ENCODE measurements around the gene PIK3C2A. TPM values are rescaled to one million over a fixed set of nuclear protein-coding genes. Genes with fewer than 3 reads are reported as not detected.

The PIK3C2A gene
- total and polyA plus RNA-seq, 7 donors, result 6.0 to 72.6 (median 52.9) TPM

- intact Hi-C loops (cut with DNase I), result no loop called here
- no peaks in the 10 kb centered on the region for H3K9me3 ChIP-seq
- no peak for TF ChIP-seq POLR2A (IDR thresholded peaks at IDR 0.05)
- no peak for TF ChIP-seq EP300 (IDR thresholded peaks at IDR 0.05)
- no peak for TF ChIP-seq POLR2AphosphoS5 (IDR thresholded peaks at IDR 0.05)
- TF ChIP-seq, protein P1, sequence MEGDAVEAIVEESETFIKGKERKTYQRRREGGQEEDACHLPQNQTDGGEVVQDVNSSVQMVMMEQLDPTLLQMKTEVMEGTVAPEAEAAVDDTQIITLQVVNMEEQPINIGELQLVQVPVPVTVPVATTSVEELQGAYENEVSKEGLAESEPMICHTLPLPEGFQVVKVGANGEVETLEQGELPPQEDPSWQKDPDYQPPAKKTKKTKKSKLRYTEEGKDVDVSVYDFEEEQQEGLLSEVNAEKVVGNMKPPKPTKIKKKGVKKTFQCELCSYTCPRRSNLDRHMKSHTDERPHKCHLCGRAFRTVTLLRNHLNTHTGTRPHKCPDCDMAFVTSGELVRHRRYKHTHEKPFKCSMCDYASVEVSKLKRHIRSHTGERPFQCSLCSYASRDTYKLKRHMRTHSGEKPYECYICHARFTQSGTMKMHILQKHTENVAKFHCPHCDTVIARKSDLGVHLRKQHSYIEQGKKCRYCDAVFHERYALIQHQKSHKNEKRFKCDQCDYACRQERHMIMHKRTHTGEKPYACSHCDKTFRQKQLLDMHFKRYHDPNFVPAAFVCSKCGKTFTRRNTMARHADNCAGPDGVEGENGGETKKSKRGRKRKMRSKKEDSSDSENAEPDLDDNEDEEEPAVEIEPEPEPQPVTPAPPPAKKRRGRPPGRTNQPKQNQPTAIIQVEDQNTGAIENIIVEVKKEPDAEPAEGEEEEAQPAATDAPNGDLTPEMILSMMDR (IDR thresholded peaks at IDR 0.05), result no peak
- no peaks in the 10 kb centered on the region for H3K27me3 ChIP-seq
- H3K27ac ChIP-seq, result no peak overlapping the region
- no peak for DNase-seq
- 88% methylated on average over 2 of the region's 2 CpGs for WGBS, 2 donors
- H3K4me3 ChIP-seq, result no peak overlapping the region
- H3K36me3 ChIP-seq, result no peaks in the 10 kb centered on the region
- no peaks in the 10 kb centered on the region for H3K4me1 ChIP-seq
Observed at GRCh38 chr11:17224727-17225126, 16.9 kb upstream of the PIK3C2A start.

- Histone ChIP-seq H3K4me1 (no peaks in the 10 kb centered on the region), H3K27me3 (no peaks in the 10 kb centered on the region), H3K36me3 (no peaks in the 10 kb centered on the region), H3K4me3 (no peak overlapping the region), H3K9me3 (no peaks in the 10 kb centered on the region), H3K27ac (no peak overlapping the region)
- DNase-seq, result no peak
- TF ChIP-seq, protein P1 (IDR thresholded peaks at IDR 0.05), result no peak
- intact Hi-C loops (cut with DNase I), result no loop called here
- WGBS, 2 donors, result 95 to 96% methylated on average over 1 of the region's 1 CpG
Observed at GRCh38 chr11:17221968-17222367, 14.2 kb upstream of the PIK3C2A start.

- intact Hi-C loops (cut with DNase I), result no loop called here
- Histone ChIP-seq H3K4me3 (no peak overlapping the region), H3K9me3 (no peaks in the 10 kb centered on the region), H3K4me1 (no peaks in the 10 kb centered on the region), H3K27me3 (no peaks in the 10 kb centered on the region), H3K36me3 (no peaks in the 10 kb centered on the region), H3K27ac (no peak overlapping the region)
- no peak for DNase-seq
- 86 to 90% methylated on average over 2 of the region's 2 CpGs for WGBS, 2 donors
- TF ChIP-seq, protein P1 (IDR thresholded peaks at IDR 0.05), result no peak
- TF ChIP-seq POLR2AphosphoS5 (IDR thresholded peaks at IDR 0.05) (no peak), EP300 (IDR thresholded peaks at IDR 0.05) (no peak), POLR2A (IDR thresholded peaks at IDR 0.05) (no peak)
Observed at GRCh38 chr11:17219016-17219415, 11.2 kb upstream of the PIK3C2A start.

- H3K4me3 ChIP-seq, result no peak overlapping the region
- no peaks in the 10 kb centered on the region for H3K36me3 ChIP-seq
- no peak for DNase-seq
- intact Hi-C loops (cut with DNase I), result no loop called here
- no peaks in the 10 kb centered on the region for H3K27me3 ChIP-seq
- H3K4me1 ChIP-seq, result no peaks in the 10 kb centered on the region
- H3K9me3 ChIP-seq, result no peaks in the 10 kb centered on the region
- H3K27ac ChIP-seq, result no peak overlapping the region
- TF ChIP-seq, protein P1 (IDR thresholded peaks at IDR 0.05), result no peak
- TF ChIP-seq POLR2AphosphoS5 (IDR thresholded peaks at IDR 0.05) (no peak), EP300 (IDR thresholded peaks at IDR 0.05) (no peak), POLR2A (IDR thresholded peaks at IDR 0.05) (no peak)
Observed at GRCh38 chr11:17218403-17218802, 10.6 kb upstream of the PIK3C2A start.

- intact Hi-C loops (cut with DNase I), result no loop called here
Observed at GRCh38 chr11:17217401-17217800, 9.6 kb upstream of the PIK3C2A start.

More at GRCh38 chr11:17217401-17217800, 9.6 kb upstream of the PIK3C2A start:
- Histone ChIP-seq H3K27ac (no peak overlapping the region), H3K4me1 (no peaks in the 10 kb centered on the region), H3K9me3 (no peaks in the 10 kb centered on the region), H3K27me3 (no peaks in the 10 kb centered on the region), H3K36me3 (no peaks in the 10 kb centered on the region), H3K4me3 (no peak overlapping the region)
- 95 to 98% methylated on average over 3 of the region's 3 CpGs for WGBS, 2 donors
- no peak for TF ChIP-seq EP300 (IDR thresholded peaks at IDR 0.05)
- TF ChIP-seq POLR2AphosphoS5 (IDR thresholded peaks at IDR 0.05), result no peak
- TF ChIP-seq POLR2A (IDR thresholded peaks at IDR 0.05), result no peak
- TF ChIP-seq, protein P1 (IDR thresholded peaks at IDR 0.05), result no peak
- no peak for DNase-seq

All from sigmoid colon (tissue), 7 donors.